Activated CD4-positive, alpha-beta T cell treated with anti-CD3 and anti-CD28 coated beads for 36 hours (primary cell): Measurements from ENCODE around the gene FLNB. TPM values are rescaled to one million over a fixed set of nuclear protein-coding genes. Genes with fewer than 3 reads are reported as not detected.

ENCODE experiments used
- ATAC-seq: fragments of 200-7000 bp; cut with Tn5 transposase; one replicate; pipeline ENCODE4 v1.10.0; 2021; ENCODE audit warnings: mild to moderate bottlenecking, moderate library complexity
- CTCF ChIA-PET: fragments of 350-600 bp; sonication (Branson Sonifier 250); formaldehyde crosslinking; loops from one replicate; lab custom pipeline; 2021; ENCODE audit warnings: antibody characterized with exemption; lab: Charles Lee
- POLR2A ChIA-PET: fragments of 350-600 bp; sonication (Branson Sonifier 250); formaldehyde crosslinking; loops from one replicate; lab custom pipeline; 2021; ENCODE audit warnings: antibody characterized with exemption, inconsistent platforms; lab: Charles Lee
- DNase-seq: peaks from one replicate; pipeline ENCODE4 v3.0.0-alpha.2; 2020
- H3K27ac Mint-ChIP-seq: one replicate; pipeline ENCODE4 v1.8.0; 2021; ENCODE audit warnings: mixed read lengths
- H3K27me3 Mint-ChIP-seq: one replicate; pipeline ENCODE4 v1.8.0; 2021; ENCODE audit warnings: mixed read lengths
- H3K36me3 Mint-ChIP-seq: one replicate; pipeline ENCODE4 v1.8.0; 2021; ENCODE audit warnings: low read depth, mixed read lengths
- H3K4me1 Mint-ChIP-seq: one replicate; pipeline ENCODE4 v1.8.0; 2021; ENCODE audit warnings: mixed read lengths
- H3K4me3 Mint-ChIP-seq: one replicate; pipeline ENCODE4 v1.8.0; 2021; ENCODE audit warnings: mild to moderate bottlenecking, moderate library complexity, mixed read lengths
- H3K9me3 Mint-ChIP-seq: one replicate; pipeline ENCODE4 v1.8.0; 2021; ENCODE audit warnings: low read depth, mixed read lengths
- intact Hi-C, 2 experiments: fragments of 100-400 bp; cut with DNase I in 1 of 2; cut with micrococcal nuclease in 1 of 2; formaldehyde crosslinking; loops; one replicate each; pipeline versions ENCODE4 v1.14.2 to v1.15.1; 2022 to 2024; cut with DNase I, micrococcal nuclease
- total RNA-seq, 2 experiments: library from RNA; stranded (reverse); gene quantifications; one replicate each; pipeline ENCODE4 v1.2.3, GENCODE V29; 2021

FLNB gene
- 10 to 100 TPM; 25.4 to 29.1 TPM for total RNA-seq

GRCh38 chr3:58008141-58009025, at the start of gene FLNB:
FLNB (plus strand) TSS chr3:58008422; CDS start chr3:58008565, 143 bp downstream.
- Mint-ChIP-seq H3K27ac (peak within 1 kb of the TSS; percentile 89), H3K27me3 (no peaks in the 10 kb centered on the region), H3K4me1 (peaks cover 38% of the 10 kb centered on the region), H3K4me3 (peak within 1 kb of the TSS; percentile 88), H3K36me3 (no peaks in the 10 kb centered on the region), H3K9me3 (no peaks in the 10 kb centered on the region)
- POLR2A ChIA-PET = no interaction called here
- ATAC-seq (peak; percentile 80), DNase-seq (peak; percentile 91)
- intact Hi-C loops = loop anchor here (1.0 to 10.0 kb wide), 10 partner anchors 26 to 484 kb away; partner anchors contain the start of genes ABHD6 (in 1 of the 2), HTD2 (in 1 of the 2), KCTD6 (in 1 of the 2) and PDHB (in 1 of the 2)
- CTCF ChIA-PET = interaction anchor here (0.6 to 4.6 kb wide), 22 partner anchors 11 to 284 kb away, joined by 3 to 22 read pairs (median 3); no protein-coding TSS in a partner anchor

- Mint-ChIP-seq H3K4me3 (no peak overlapping the region), H3K27me3 (no peaks in the 10 kb centered on the region), H3K4me1 (peaks cover 3% of the 10 kb centered on the region), H3K27ac (peak overlapping the region; percentile 65), H3K36me3 (no peaks in the 10 kb centered on the region), H3K9me3 (no peaks in the 10 kb centered on the region)
- POLR2A ChIA-PET = no interaction called here
- no peak for ATAC-seq
- intact Hi-C loops = no loop called here
- no peak for DNase-seq
- CTCF ChIA-PET = interaction anchor here (0.6 kb wide), 1 partner anchor 505 kb away, joined by 3 read pairs; no protein-coding TSS in a partner anchor
Observed at GRCh38 chr3:57958642-57959422, 49.4 kb upstream of the FLNB start.

- no peak for ATAC-seq
- H3K27me3 Mint-ChIP-seq = no peaks in the 10 kb centered on the region
- CTCF ChIA-PET = interaction anchor here (0.6 kb wide), 1 partner anchor 504 kb away, joined by 3 read pairs; no protein-coding TSS in a partner anchor
- H3K27ac Mint-ChIP-seq = no peak overlapping the region
- intact Hi-C loops = loop anchor here in 1 of 2 experiments (5.0 kb wide), 1 partner anchor 213 kb away; no protein-coding TSS in a partner anchor
- no peak overlapping the region for H3K4me3 Mint-ChIP-seq
- POLR2A ChIA-PET = no interaction called here
- peaks cover 3% of the 10 kb centered on the region for H3K4me1 Mint-ChIP-seq
- DNase-seq = no peak
- no peaks in the 10 kb centered on the region for H3K36me3 Mint-ChIP-seq
- no peaks in the 10 kb centered on the region for H3K9me3 Mint-ChIP-seq
Observed at GRCh38 chr3:57959423-57960173, 48.6 kb upstream of the FLNB start.

- CTCF ChIA-PET = no interaction called here
- intact Hi-C loops = loop anchor here in 1 of 2 experiments (5.0 kb wide), 1 partner anchor 212 kb away; no protein-coding TSS in a partner anchor
- Mint-ChIP-seq H3K9me3 (no peaks in the 10 kb centered on the region), H3K27ac (no peak overlapping the region), H3K36me3 (no peaks in the 10 kb centered on the region), H3K27me3 (no peaks in the 10 kb centered on the region), H3K4me1 (peaks cover 3% of the 10 kb centered on the region), H3K4me3 (no peak overlapping the region)
- ATAC-seq (no peak), DNase-seq (no peak)
- POLR2A ChIA-PET = no interaction called here
Observed at GRCh38 chr3:57960174-57960505, 48.1 kb upstream of the FLNB start.

- no peak for DNase-seq
- POLR2A ChIA-PET = no interaction called here
- peaks cover under 1% of the 10 kb centered on the region for H3K4me1 Mint-ChIP-seq
- H3K9me3 Mint-ChIP-seq = no peaks in the 10 kb centered on the region
- intact Hi-C loops = loop anchor here in 1 of 2 experiments (5.0 kb wide), 1 partner anchor 211 kb away; no protein-coding TSS in a partner anchor
- no peak overlapping the region for H3K4me3 Mint-ChIP-seq
- no peaks in the 10 kb centered on the region for H3K36me3 Mint-ChIP-seq
- H3K27ac Mint-ChIP-seq = no peak overlapping the region
- ATAC-seq = no peak
- CTCF ChIA-PET = no interaction called here
- H3K27me3 Mint-ChIP-seq = no peaks in the 10 kb centered on the region
Observed at GRCh38 chr3:57961177-57961827, 46.9 kb upstream of the FLNB start.

GRCh38 chr3:57961828-57962447, 46.3 kb upstream of the FLNB start:
- Mint-ChIP-seq H3K27ac (no peak overlapping the region), H3K27me3 (no peaks in the 10 kb centered on the region), H3K4me1 (peaks cover 2% of the 10 kb centered on the region), H3K4me3 (no peak overlapping the region), H3K9me3 (no peaks in the 10 kb centered on the region), H3K36me3 (no peaks in the 10 kb centered on the region)
- POLR2A ChIA-PET = no interaction called here
- CTCF ChIA-PET = interaction anchor here (0.7 to 1.6 kb wide), 13 partner anchors 13 to 651 kb away, joined by 3 to 7 read pairs (median 3); no protein-coding TSS in a partner anchor
- intact Hi-C loops = loop anchor here (2.0 to 5.0 kb wide), 3 partner anchors 47 to 211 kb away; partner anchors contain the start of gene FLNB (in 1 of the 2)
- DNase-seq (peak; percentile 12), ATAC-seq (peak; percentile 71)

GRCh38 chr3:57962448-57962834, 45.8 kb upstream of the FLNB start:
- ATAC-seq (no peak), DNase-seq (no peak)
- ChIA-PET CTCF (interaction anchor here (0.7 to 1.6 kb wide), 15 partner anchors 14 to 652 kb away, joined by 3 to 7 read pairs (median 3); no protein-coding TSS in a partner anchor), POLR2A (no interaction called here)
- Mint-ChIP-seq H3K4me3 (no peak overlapping the region), H3K9me3 (peaks cover 3% of the 10 kb centered on the region), H3K36me3 (no peaks in the 10 kb centered on the region), H3K27me3 (no peaks in the 10 kb centered on the region), H3K4me1 (peaks cover 7% of the 10 kb centered on the region), H3K27ac (no peak overlapping the region)
- intact Hi-C loops = loop anchor here (2.0 to 5.0 kb wide), 3 partner anchors 46 to 210 kb away; partner anchors contain the start of gene FLNB (in 1 of the 2)

GRCh38 chr3:57963811-57964346, 44.3 kb upstream of the FLNB start:
- H3K27ac Mint-ChIP-seq = no peak overlapping the region
- intact Hi-C loops = loop anchor here (2.0 to 5.0 kb wide), 3 partner anchors 45 to 209 kb away; partner anchors contain the start of gene FLNB (in 1 of the 2)
- no peaks in the 10 kb centered on the region for H3K27me3 Mint-ChIP-seq
- CTCF ChIA-PET = interaction anchor here (1.3 to 1.6 kb wide), 2 partner anchors 23 to 88 kb away, joined by 3 to 4 read pairs; no protein-coding TSS in a partner anchor
- no peaks in the 10 kb centered on the region for H3K36me3 Mint-ChIP-seq
- no peak overlapping the region for H3K4me3 Mint-ChIP-seq
- no peak for ATAC-seq
- peaks cover 4% of the 10 kb centered on the region for H3K9me3 Mint-ChIP-seq
- POLR2A ChIA-PET = no interaction called here
- peaks cover 16% of the 10 kb centered on the region for H3K4me1 Mint-ChIP-seq
- no peak for DNase-seq

GRCh38 chr3:57966829-57967228, 41.4 kb upstream of the FLNB start:
- Mint-ChIP-seq H3K27ac (no peak overlapping the region), H3K27me3 (peaks cover 1% of the 10 kb centered on the region), H3K36me3 (no peaks in the 10 kb centered on the region), H3K4me1 (peaks cover 17% of the 10 kb centered on the region), H3K9me3 (peaks cover 4% of the 10 kb centered on the region), H3K4me3 (no peak overlapping the region)
- DNase-seq (no peak), ATAC-seq (no peak)
- CTCF ChIA-PET = interaction anchor here (0.7 kb wide), 1 partner anchor 335 kb away, joined by 3 read pairs; no protein-coding TSS in a partner anchor
- POLR2A ChIA-PET = no interaction called here
- intact Hi-C loops = no loop called here
